BE2C (cell line): Measurements from ENCODE around the gene C16orf95.
A peak's percentile ranks its signal among the peaks of the same experiment; 100 is the strongest.

Source experiments
- DNase-seq: peaks from one replicate; pipeline ENCODE4 v3.0.0-alpha.2; 2020
- H3K27me3 ChIP-seq: fragments of 250-450 bp; sonication (Bioruptor Pico); 2 replicates; pipeline ENCODE4 v1.5.1; 2020; ENCODE audit warnings: mild to moderate bottlenecking
- H3K36me3 ChIP-seq: fragments of 250-450 bp; sonication (Bioruptor Pico); 2 replicates; pipeline ENCODE4 v1.5.1; 2020; ENCODE audit warnings: mild to moderate bottlenecking
- H3K4me1 ChIP-seq: fragments of 250-450 bp; sonication (Bioruptor Pico); 2 replicates; pipeline ENCODE4 v1.5.1; 2020
- H3K4me3 ChIP-seq: 2 replicates; pipeline ENCODE4 v1.5.1; 2011; ENCODE audit warnings: low read depth, low read length
- H3K9me3 ChIP-seq: fragments of 250-450 bp; sonication (Bioruptor Pico); 2 replicates; pipeline ENCODE4 v1.5.1; 2020
- TF ChIP-seq, protein P1 (sequence below): IDR thresholded peaks from 2 replicates; pipeline ENCODE4 v1.5.1; 2012; ENCODE audit warnings: mild to moderate bottlenecking, low read depth, low read length

Gene C16orf95

DNA sequence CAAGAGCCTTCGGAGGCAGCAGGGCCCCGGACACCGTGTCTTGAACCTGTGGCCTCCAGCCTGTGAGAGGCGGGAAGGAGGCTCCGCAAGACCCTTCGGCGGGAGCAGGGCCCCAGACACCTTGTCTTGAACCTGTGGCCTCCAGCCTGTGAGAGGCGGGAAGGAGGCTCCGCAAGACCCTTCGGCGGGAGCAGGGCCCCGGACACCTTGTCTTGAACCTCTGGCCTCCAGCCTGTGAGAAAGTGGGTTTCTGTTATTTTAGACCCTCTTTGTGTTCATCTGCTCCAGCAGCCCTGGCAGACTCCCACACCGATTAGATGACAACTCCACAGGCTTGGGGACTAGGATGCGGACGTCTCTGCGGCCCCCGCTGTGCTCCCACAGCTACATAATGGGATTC lies 36.4 kb upstream of the C16orf95 start:
- no peak for DNase-seq
- TF ChIP-seq, protein P1, sequence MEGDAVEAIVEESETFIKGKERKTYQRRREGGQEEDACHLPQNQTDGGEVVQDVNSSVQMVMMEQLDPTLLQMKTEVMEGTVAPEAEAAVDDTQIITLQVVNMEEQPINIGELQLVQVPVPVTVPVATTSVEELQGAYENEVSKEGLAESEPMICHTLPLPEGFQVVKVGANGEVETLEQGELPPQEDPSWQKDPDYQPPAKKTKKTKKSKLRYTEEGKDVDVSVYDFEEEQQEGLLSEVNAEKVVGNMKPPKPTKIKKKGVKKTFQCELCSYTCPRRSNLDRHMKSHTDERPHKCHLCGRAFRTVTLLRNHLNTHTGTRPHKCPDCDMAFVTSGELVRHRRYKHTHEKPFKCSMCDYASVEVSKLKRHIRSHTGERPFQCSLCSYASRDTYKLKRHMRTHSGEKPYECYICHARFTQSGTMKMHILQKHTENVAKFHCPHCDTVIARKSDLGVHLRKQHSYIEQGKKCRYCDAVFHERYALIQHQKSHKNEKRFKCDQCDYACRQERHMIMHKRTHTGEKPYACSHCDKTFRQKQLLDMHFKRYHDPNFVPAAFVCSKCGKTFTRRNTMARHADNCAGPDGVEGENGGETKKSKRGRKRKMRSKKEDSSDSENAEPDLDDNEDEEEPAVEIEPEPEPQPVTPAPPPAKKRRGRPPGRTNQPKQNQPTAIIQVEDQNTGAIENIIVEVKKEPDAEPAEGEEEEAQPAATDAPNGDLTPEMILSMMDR = no peak
- no peaks in the 10 kb centered on the region for H3K9me3 ChIP-seq
- H3K27me3 ChIP-seq = no peaks in the 10 kb centered on the region
- peaks cover 7% of the 10 kb centered on the region for H3K36me3 ChIP-seq
- H3K4me1 ChIP-seq = peaks cover 10% of the 10 kb centered on the region
- no peak overlapping the region for H3K4me3 ChIP-seq

DNA sequence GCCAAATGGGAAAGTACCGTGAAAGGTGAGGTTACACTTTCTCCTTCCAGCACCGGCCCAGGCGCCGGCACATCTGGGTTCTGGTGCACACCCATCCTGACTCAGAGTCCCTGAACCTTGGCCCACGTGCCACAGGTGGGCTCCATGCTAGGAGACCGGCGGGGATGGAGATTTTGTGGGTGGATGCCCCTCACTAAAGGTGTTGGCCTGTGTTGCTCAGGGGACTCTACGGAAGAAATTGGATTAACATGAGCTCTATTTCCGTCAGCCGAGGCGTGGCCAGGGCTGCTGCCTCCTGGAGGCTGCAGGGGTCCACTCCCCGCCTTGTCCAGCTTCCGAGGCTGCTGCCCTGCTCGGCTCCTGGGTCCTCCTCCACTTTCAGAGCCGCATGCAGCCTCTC lies 35.6 kb upstream of the C16orf95 start:
- H3K36me3 ChIP-seq = no peaks in the 10 kb centered on the region; the same call in 1 of the 2 replicates
- TF ChIP-seq, protein P1 = no peak
- no peaks in the 10 kb centered on the region for H3K9me3 ChIP-seq
- no peak for DNase-seq
- no peak overlapping the region for H3K4me3 ChIP-seq
- H3K4me1 ChIP-seq = peaks cover 10% of the 10 kb centered on the region
- no peaks in the 10 kb centered on the region for H3K27me3 ChIP-seq

DNA sequence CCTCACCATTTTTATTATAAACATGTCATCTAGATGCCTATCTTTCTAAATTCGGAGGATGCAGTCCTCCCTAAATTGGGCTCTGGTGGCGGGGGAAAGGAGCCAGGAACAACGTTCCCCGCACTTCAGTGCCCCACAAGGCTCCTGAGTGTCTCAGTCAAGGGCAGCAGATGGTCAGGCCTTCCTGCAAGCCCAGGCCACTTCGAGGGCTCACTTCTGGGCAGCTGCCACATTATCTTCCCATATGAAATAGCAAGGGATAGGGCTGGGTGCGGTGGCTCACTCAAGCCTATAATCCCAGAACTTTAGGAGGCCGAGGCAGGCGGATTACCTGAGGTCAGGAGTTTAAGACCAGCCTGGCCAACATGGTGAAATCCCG lies 34.1 kb upstream of the C16orf95 start:
- Histone ChIP-seq H3K4me3 (peak overlapping the region; percentile 19; the same call in 1 of the 2 replicates), H3K9me3 (no peaks in the 10 kb centered on the region), H3K27me3 (no peaks in the 10 kb centered on the region), H3K36me3 (peaks cover 6% of the 10 kb centered on the region), H3K4me1 (peaks cover 10% of the 10 kb centered on the region)
- TF ChIP-seq, protein P1 = no peak
- peak; percentile 34 for DNase-seq

DNA sequence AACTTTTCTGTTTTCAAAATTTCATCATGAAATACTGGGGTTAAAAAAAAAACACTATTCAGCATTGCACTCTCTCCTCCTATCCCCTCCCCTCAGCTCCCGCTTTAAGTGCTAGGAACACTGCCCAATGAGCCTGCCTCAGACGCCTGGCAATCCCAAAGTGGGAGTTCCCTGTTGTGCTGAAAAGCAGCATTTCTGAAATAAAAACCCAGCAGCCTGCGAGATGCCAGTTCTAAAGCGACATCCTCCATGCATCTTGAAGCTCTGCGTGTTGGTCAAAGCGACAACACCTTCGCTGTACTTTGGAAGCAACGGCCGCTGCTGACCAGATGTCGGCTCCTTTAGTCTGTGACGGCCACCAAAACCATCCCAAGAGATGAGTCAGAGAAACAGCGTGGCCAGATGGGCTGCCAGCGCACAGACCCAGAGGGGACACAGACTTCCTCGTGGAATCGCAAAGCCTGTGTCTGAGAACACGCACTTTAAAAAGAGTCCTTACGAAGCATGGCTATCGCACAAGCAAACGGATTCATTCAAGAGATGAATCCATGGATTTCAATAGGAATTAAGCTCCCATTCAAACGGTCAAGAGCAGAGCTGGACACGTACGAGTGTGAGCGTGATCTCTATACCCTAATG lies 33.6 kb upstream of the C16orf95 start:
- H3K27me3 ChIP-seq = no peaks in the 10 kb centered on the region
- peak overlapping the region; percentile 19; the same call in 1 of the 2 replicates for H3K4me3 ChIP-seq
- no peaks in the 10 kb centered on the region for H3K9me3 ChIP-seq
- peaks cover 6% of the 10 kb centered on the region for H3K36me3 ChIP-seq
- TF ChIP-seq, protein P1 = no peak
- DNase-seq = peak; percentile 67
- peaks cover 10% of the 10 kb centered on the region for H3K4me1 ChIP-seq

DNA sequence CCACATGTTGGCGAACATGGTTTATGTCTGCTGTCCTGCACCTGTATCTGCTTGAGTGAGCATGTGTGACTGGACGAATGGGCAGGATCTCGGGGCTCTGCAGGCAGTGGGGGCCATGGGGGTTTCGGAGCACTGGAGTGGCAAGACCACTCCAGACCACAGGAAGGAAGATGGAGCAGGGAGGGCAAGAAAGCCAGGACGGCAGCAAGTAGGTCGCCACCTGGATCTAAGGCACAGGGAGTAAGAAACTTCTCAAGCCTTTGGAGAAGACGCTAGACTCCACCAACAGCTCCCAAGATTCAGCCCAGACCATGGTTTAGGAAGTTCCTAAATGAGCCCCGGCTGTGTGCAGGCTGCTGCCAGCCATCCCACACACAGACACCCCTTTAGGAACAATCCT lies 32.8 kb upstream of the C16orf95 start:
- Histone ChIP-seq H3K27me3 (no peaks in the 10 kb centered on the region), H3K36me3 (peaks cover 6% of the 10 kb centered on the region), H3K4me3 (no peak overlapping the region), H3K9me3 (no peaks in the 10 kb centered on the region), H3K4me1 (peaks cover 10% of the 10 kb centered on the region)
- DNase-seq = no peak
- TF ChIP-seq, protein P1 = no peak

DNA sequence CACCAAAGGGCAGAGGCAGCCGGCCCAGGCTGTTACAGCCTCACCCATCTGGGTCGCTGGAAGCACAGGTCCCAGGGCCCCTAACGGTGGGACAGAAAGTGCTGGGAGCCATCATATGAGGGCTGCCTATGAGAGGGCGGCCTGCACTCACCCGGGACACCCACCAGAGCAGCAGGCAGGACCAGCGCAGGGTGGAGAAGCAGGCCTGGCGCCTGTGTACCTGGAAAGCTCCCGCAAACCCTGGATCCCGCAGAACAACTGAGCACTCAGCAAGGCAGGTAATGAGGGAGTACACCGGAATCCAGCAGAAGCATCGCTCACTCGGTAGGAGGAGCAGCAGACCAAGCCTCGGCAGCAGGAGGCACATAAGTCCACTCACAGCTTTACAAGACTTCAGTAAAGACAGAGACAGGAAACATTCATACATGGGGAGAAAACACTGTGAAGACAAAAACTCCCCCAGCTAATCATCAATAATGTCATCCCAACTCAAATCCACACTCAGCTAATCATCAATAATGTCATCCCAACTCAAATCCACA lies 31.5 kb upstream of the C16orf95 start:
- DNase-seq = no peak
- TF ChIP-seq, protein P1 = no peak
- Histone ChIP-seq H3K27me3 (no peaks in the 10 kb centered on the region), H3K36me3 (peaks cover 6% of the 10 kb centered on the region), H3K9me3 (no peaks in the 10 kb centered on the region), H3K4me1 (peaks cover 10% of the 10 kb centered on the region), H3K4me3 (no peak overlapping the region)
